Fibroblast of lung (primary cell): ENCODE data around the gene CDH7.

Experiments used
- CTCF ChIP-seq, 2 donors: IDR thresholded peaks in 1 of 2; conservative IDR thresholded peaks in 1 of 2; 1 replicate in 1 of 2; 2 replicates in 1 of 2; pipeline ENCODE4 v1.5.1; 2011 to 2012; ENCODE audit warnings: low read length in 2 of 2, control low read depth in 1 of 2, inconsistent platforms in 1 of 2, low read depth in 1 of 2, mild to moderate bottlenecking in 1 of 2
- EZH2 ChIP-seq: IDR thresholded peaks from 2 replicates; pipeline ENCODE4 v1.5.1; 2012; ENCODE audit warnings: low read length, control low read depth, mild to moderate bottlenecking; ENCODE audit errors: missing control alignments

- TF ChIP-seq CTCF (conservative IDR thresholded peaks at IDR 0.05 in 1 of 2, IDR thresholded peaks at IDR 0.05 in 1 of 2; ENCODE audit: low read depth in 1 of 2, low read length in 2 of 2): no peak
- TF ChIP-seq EZH2: no peak
Measured at GRCh38 chr18:65876310-65876709, 125.5 kb downstream of the CDH7 start.
